Calu3 (cell line): ENCODE measurements around the gene USB1. TPM values are rescaled to one million over a fixed set of nuclear protein-coding genes. Genes with fewer than 3 reads are reported as not detected.
A peak's percentile ranks its signal among the peaks of the same experiment; 100 is the strongest.

ENCODE experiments used
- BruUV-seq: library from RNA; stranded (reverse); fragments of 400-500 nt; replicated peaks from 2 replicates; lab custom pipeline; 2021; lab: Mats Ljungman, UMichigan
- CTCF ChIA-PET: fragments of 300-600 bp; sonication (Branson Sonifier 250); formaldehyde crosslinking; loops from one replicate; lab custom pipeline; 2022; ENCODE audit warnings: antibody characterized with exemption; lab: Charles Lee
- DNase-seq: peaks from one replicate; pipeline ENCODE4 v3.0.0; 2022
- H3K27ac Mint-ChIP-seq: one replicate; pipeline ENCODE4 v1.8.0; 2022; ENCODE audit warnings: mixed read lengths; ENCODE audit not compliant: unreplicated experiment
- H3K27me3 Mint-ChIP-seq: one replicate; pipeline ENCODE4 v1.8.0; 2022; ENCODE audit warnings: mixed read lengths; ENCODE audit not compliant: unreplicated experiment
- H3K36me3 Mint-ChIP-seq: one replicate; pipeline ENCODE4 v1.8.0; 2022; ENCODE audit warnings: mild to moderate bottlenecking, moderate library complexity, mixed read lengths; ENCODE audit not compliant: insufficient read depth, unreplicated experiment
- H3K4me1 Mint-ChIP-seq: one replicate; pipeline ENCODE4 v1.8.0; 2022; ENCODE audit warnings: mild to moderate bottlenecking, low read depth, mixed read lengths; ENCODE audit not compliant: unreplicated experiment
- H3K4me3 Mint-ChIP-seq: one replicate; pipeline ENCODE4 v1.8.0; 2022; ENCODE audit warnings: mild to moderate bottlenecking, low read depth, moderate library complexity, mixed read lengths; ENCODE audit not compliant: unreplicated experiment
- H3K9me3 Mint-ChIP-seq: one replicate; pipeline ENCODE4 v1.8.0; 2022; ENCODE audit warnings: low read depth, mixed read lengths; ENCODE audit not compliant: unreplicated experiment
- CTCF ChIP-seq: fragments of 200-600 bp; IDR thresholded peaks from one replicate; pipeline ENCODE4 v1.8.0; 2022; ENCODE audit warnings: antibody characterized with exemption; ENCODE audit not compliant: unreplicated experiment
- intact Hi-C: fragments of 100-400 bp; cut with micrococcal nuclease; formaldehyde crosslinking; loops from one replicate; pipeline ENCODE4 v1.10.0; 2022; ENCODE audit not compliant: unreplicated experiment
- total RNA-seq: library from RNA; stranded (reverse); gene quantifications from 2 replicates; pipeline ENCODE4 v1.2.3, GENCODE V29; 2022

Gene USB1
- total RNA-seq, 1 experiment from 2014 or later, result 59.3 TPM

- Mint-ChIP-seq H3K4me3 (peak overlapping the region; percentile 79), H3K36me3 (peaks cover 61% of the 10 kb centered on the region), H3K4me1 (peaks cover 58% of the 10 kb centered on the region), H3K9me3 (no peaks in the 10 kb centered on the region), H3K27me3 (no peaks in the 10 kb centered on the region), H3K27ac (peak overlapping the region; percentile 88)
- DNase-seq, result peak; percentile 79
- intact Hi-C loops, result no loop called here
- BruUV-seq, result TSS peak; percentile 54
- CTCF ChIA-PET, result interaction anchor here (0.6 to 4.1 kb wide), 12 partner anchors 9 to 606 kb away, joined by 3 to 41 read pairs (median 4); partner anchors contain the start of gene CFAP20
- TF ChIP-seq CTCF, result no peak
These were observed 23.5 kb downstream of the USB1 start for GRCh38 chr16:58024486-58025350.

DNA sequence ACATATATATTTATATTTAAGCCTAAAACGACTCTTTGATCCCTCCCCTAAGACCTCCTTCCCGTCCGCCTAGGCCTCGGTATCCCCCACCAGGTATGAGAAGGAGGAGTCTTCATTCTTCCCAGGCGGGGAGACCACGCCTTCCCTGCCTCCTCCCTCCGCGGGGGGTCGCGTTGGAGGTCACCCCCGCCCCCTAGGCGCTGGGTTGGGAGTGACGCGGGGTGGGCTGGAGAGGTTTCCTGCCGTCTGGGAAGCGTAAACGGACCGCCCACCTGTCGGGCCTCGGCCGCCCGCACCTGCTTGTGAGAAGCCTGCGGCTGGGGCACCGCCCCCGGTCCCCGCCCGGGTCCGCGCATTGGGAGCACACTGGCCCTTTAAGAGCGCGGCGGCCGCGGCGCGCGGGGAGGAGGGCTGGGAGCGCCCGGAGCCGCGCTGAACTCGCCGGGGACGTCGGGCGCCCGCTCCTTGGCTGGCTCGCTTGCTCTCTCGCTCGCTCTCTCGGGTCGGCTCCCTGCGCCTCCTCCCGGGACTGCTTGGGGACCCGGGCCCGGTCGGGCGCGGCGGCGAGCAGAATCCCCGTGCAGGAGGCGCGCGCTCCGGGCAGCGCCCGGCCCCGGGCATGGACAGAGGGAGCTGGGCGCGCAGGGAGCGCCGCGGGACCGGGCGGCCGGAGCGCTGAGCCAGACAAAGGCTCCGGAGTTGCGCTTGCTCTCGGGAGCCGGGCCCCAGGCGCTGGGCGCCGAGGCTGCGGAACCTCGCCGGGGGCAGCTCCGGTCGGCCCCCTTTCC lies 24.3 kb downstream of the USB1 start, which contains the start of gene MMP15:
MMP15 (plus strand) TSS at position 404 of the 788 bp plus-strand sequence. CDS start 597 bp downstream, outside the sequence.
- DNase-seq, result peak; percentile 97

GRCh38 chr16:58026139-58026704 lies 25.0 kb downstream of the USB1 start:
- BruUV-seq, result no TSS peak
- H3K4me1 Mint-ChIP-seq, result peaks cover 73% of the 10 kb centered on the region

More for the DNA sequence above, 24.3 kb downstream of the USB1 start, which contains the start of gene MMP15:
- Mint-ChIP-seq H3K9me3 (no peaks in the 10 kb centered on the region), H3K36me3 (peaks cover 61% of the 10 kb centered on the region), H3K27me3 (no peaks in the 10 kb centered on the region), H3K4me3 (peak within 1 kb of the TSS; percentile 79), H3K27ac (peak within 1 kb of the TSS; percentile 88), H3K4me1 (peaks cover 67% of the 10 kb centered on the region)
- no peak for TF ChIP-seq CTCF
- BruUV-seq, result no TSS peak
- CTCF ChIA-PET, result interaction anchor here (0.6 to 2.9 kb wide), 4 partner anchors 8 to 103 kb away, joined by 3 to 30 read pairs (median 10); no protein-coding TSS in a partner anchor
- intact Hi-C loops, result no loop called here

More at GRCh38 chr16:58026139-58026704, 25.0 kb downstream of the USB1 start:
- peak overlapping the region; percentile 79 for H3K4me3 Mint-ChIP-seq
- intact Hi-C loops, result no loop called here
- H3K36me3 Mint-ChIP-seq, result peaks cover 61% of the 10 kb centered on the region
- DNase-seq, result peak; percentile 53
- H3K27me3 Mint-ChIP-seq, result no peaks in the 10 kb centered on the region
- no peak for TF ChIP-seq CTCF
- peak overlapping the region; percentile 56 for H3K27ac Mint-ChIP-seq
- H3K9me3 Mint-ChIP-seq, result no peaks in the 10 kb centered on the region
- CTCF ChIA-PET, result interaction anchor here (0.6 to 2.9 kb wide), 4 partner anchors 95 to 103 kb away, joined by 3 to 30 read pairs (median 3); partner anchors contain the start of gene CFAP20
